H1 (cell line): Measurements from ENCODE around the gene TBX4.

Experiments
- CBX5 ChIP-seq: fragments of 300-800, 300-1000 bp; sonication (generic); IDR thresholded peaks from 2 replicates; pipeline ENCODE4 v1.7.1; 2016; ENCODE audit warnings: antibody characterized with exemption, low read length, low read depth
- CHD2 ChIP-seq: IDR thresholded peaks from 2 replicates; pipeline ENCODE4 v1.6.1; 2012; ENCODE audit warnings: low read length, improper control_type of control experiment
- CTCF ChIP-seq, 3 experiments: IDR thresholded peaks; 1 replicate in 2 of 3; 2 replicates in 1 of 3; pipeline versions ENCODE4 v1.5.1 to v1.6.1; 2011; ENCODE audit warnings: low read length in 3 of 3, mild to moderate bottlenecking in 3 of 3, inconsistent platforms in 2 of 3, low read depth in 1 of 3, moderate library complexity in 1 of 3; ENCODE audit not compliant: insufficient read depth in 1 of 3; ENCODE audit errors: control extremely low read depth in 1 of 3
- HDAC6 ChIP-seq: IDR thresholded peaks from one replicate; pipeline ENCODE4 v1.7.1; 2012; ENCODE audit warnings: low read depth, mild to moderate bottlenecking, inconsistent platforms, low read length, moderate library complexity
- POLR2A ChIP-seq, 2 experiments: IDR thresholded peaks; 1 replicate in 1 of 2; 2 replicates in 1 of 2; pipeline ENCODE4 v1.6.1; 2011; ENCODE audit warnings: low read depth in 2 of 2, low read length in 2 of 2, mild to moderate bottlenecking in 2 of 2; ENCODE audit errors: control extremely low read depth in 1 of 2
- RAD21 ChIP-seq, 2 experiments: IDR thresholded peaks in 1 of 2; conservative IDR thresholded peaks in 1 of 2; 2 replicates each; pipeline ENCODE4 v1.6.1; 2011; ENCODE audit warnings: low read depth in 2 of 2, low read length in 2 of 2, improper control_type of control experiment in 1 of 2, inconsistent platforms in 1 of 2, mild to moderate bottlenecking in 1 of 2, moderate library complexity in 1 of 2
- SUZ12 ChIP-seq: fragments of 200-600 bp; sonication (generic); IDR thresholded peaks from 2 replicates; pipeline ENCODE4 v1.6.1; 2012; ENCODE audit warnings: mild to moderate bottlenecking, inconsistent platforms, low read length, moderate library complexity, mixed read lengths

- no peak for TF ChIP-seq HDAC6
- no peak for TF ChIP-seq CBX5
- TF ChIP-seq SUZ12: no peak
- no peak for TF ChIP-seq POLR2A (IDR thresholded peaks at IDR 0.05; ENCODE audit: control extremely low read depth in 1 of 2, low read depth in 2 of 2, low read length in 2 of 2)
- TF ChIP-seq CTCF (IDR thresholded peaks at IDR 0.05; ENCODE audit: control extremely low read depth in 1 of 3, insufficient read depth in 1 of 3, low read depth in 1 of 3, low read length in 3 of 3): peak; percentile 22 to 61 (median 54); a peak in 2 of 4 replicates
- no peak for TF ChIP-seq CHD2
- no peak; a peak in 1 of 4 replicates for TF ChIP-seq RAD21 (IDR thresholded peaks at IDR 0.05 in 1 of 2, conservative IDR thresholded peaks at IDR 0.05 in 1 of 2; ENCODE audit: low read depth in 2 of 2, low read length in 2 of 2)
Observed at GRCh38 chr17:61478790-61479492, 26.7 kb downstream of the TBX4 start.
